Stimulated activated CD8-positive, alpha-beta memory T cell treated with anti-CD3 and anti-CD28 coated beads, Interleukin-7, amount 100 ng/mL, for 48 hours (primary cell): ENCODE measurements around the gene SYVN1.

ENCODE experiments used
- DNase-seq, 2 donors: peaks; one replicate each; pipeline ENCODE4 v3.0.0-alpha.2; 2020; ENCODE audit warnings: low read depth in 1 of 2; ENCODE audit errors: extremely low read depth in 1 of 2

SYVN1 gene

GRCh38 chr11:65095974-65096806 lies 38.1 kb downstream of the SYVN1 start, which contains the start of gene VPS51:
VPS51 (plus strand) TSS chr11:65096214; CDS start chr11:65096251, 37 bp downstream.
- peak; percentile 61 to 80 for DNase-seq

- DNase-seq = no peak
These were observed 38.9 kb downstream of the SYVN1 start for GRCh38 chr11:65095427-65095826.

- no peak for DNase-seq
These were observed 43.7 kb downstream of the SYVN1 start for GRCh38 chr11:65090628-65091027.

GRCh38 chr11:65089621-65090020 lies 44.7 kb downstream of the SYVN1 start:
- no peak for DNase-seq

GRCh38 chr11:65087827-65088226 lies 46.5 kb downstream of the SYVN1 start:
- DNase-seq = no peak

- DNase-seq = no peak
These were observed 47.1 kb downstream of the SYVN1 start for GRCh38 chr11:65087216-65087615.

- no peak for DNase-seq
These were observed 47.5 kb downstream of the SYVN1 start for GRCh38 chr11:65086809-65087208.

GRCh38 chr11:65085446-65085845 lies 48.9 kb downstream of the SYVN1 start:
- no peak for DNase-seq

GRCh38 chr11:65084598-65085375 lies 49.5 kb downstream of the SYVN1 start:
- no peak for DNase-seq

- peak; percentile 93 for DNase-seq
These were observed 50.3 kb downstream of the SYVN1 start, which contains the start of the genes CDCA5 and ZFPL1 for GRCh38 chr11:65083834-65084597. CDCA5 (minus strand) TSS chr11:65084040; CDS start chr11:65083978, 62 bp downstream. ZFPL1 (plus strand) TSS chr11:65084222; CDS start chr11:65084699, 477 bp downstream.

- DNase-seq = no peak
These were observed 51.0 kb downstream of the SYVN1 start for GRCh38 chr11:65083134-65083833.

- no peak for DNase-seq
These were observed 55.5 kb downstream of the SYVN1 start for GRCh38 chr11:65078786-65079342.

GRCh38 chr11:65078151-65078550 lies 56.2 kb downstream of the SYVN1 start:
- DNase-seq = peak; percentile 21 to 34

GRCh38 chr11:65077451-65077850 lies 56.9 kb downstream of the SYVN1 start:
- DNase-seq = no peak
